SK-N-SH (cell line): ENCODE results near the gene GHRL. TPM values are rescaled to one million over a fixed set of nuclear protein-coding genes. Genes with fewer than 3 reads are reported as not detected.

Experiments
- CTCF ChIA-PET: fragments of 300-600, 350-600 bp; formaldehyde crosslinking; extraction: SDS; loops from one replicate; lab custom pipeline; 2021; lab: Yijun Ruan, JAX
- POLR2A ChIA-PET: fragments of 350-600 bp; sonication (Branson Sonifier 250); formaldehyde crosslinking; extraction: SDS; loops from one replicate; lab custom pipeline; 2020; ENCODE audit warnings: antibody characterized with exemption, inconsistent platforms; lab: Yijun Ruan, JAX
- DNase-seq: peaks from one replicate; pipeline ENCODE4 v3.0.0; 2012
- H2AFZ ChIP-seq: fragments of 200-600 bp; sonication (generic); 2 replicates; pipeline ENCODE4 v1.8.1; 2016; ENCODE audit warnings: antibody characterized with exemption, mild to moderate bottlenecking, low read depth
- H3F3A ChIP-seq: fragments of 200-600 bp; sonication (generic); replicated peaks from 2 replicates; pipeline ENCODE3; 2016; ENCODE audit warnings: antibody characterized with exemption, mild to moderate bottlenecking; ENCODE audit not compliant: insufficient read depth
- H3K27ac ChIP-seq, 2 experiments: fragments of 200-500 bp in 1 of 2; fragments of 200-600 bp in 1 of 2; sonication (Bioruptor generic) in 1 of 2; sonication (generic), shearing (Covaris generic) in 1 of 2; 2 replicates each; pipeline versions ENCODE4 v1.5.1 to v1.6.1; 2014 to 2016; ENCODE audit warnings: low read depth in 2 of 2, inconsistent platforms in 1 of 2, low read length in 1 of 2, mild to moderate bottlenecking in 1 of 2, mixed read lengths in 1 of 2
- H3K27me3 ChIP-seq: fragments of 200-600 bp; sonication (generic), shearing (Covaris generic); 2 replicates; pipeline ENCODE4 v1.6.1; 2016; ENCODE audit warnings: mixed run types; ENCODE audit not compliant: insufficient read depth
- H3K36me3 ChIP-seq, 2 experiments: fragments of 200-500 bp in 1 of 2; fragments of 200-600 bp in 1 of 2; sonication (Bioruptor generic) in 1 of 2; sonication (generic) in 1 of 2; replicated peaks in 1 of 2; 2 replicates each; pipeline versions ENCODE3 to v1.5.1; 2014 to 2016; ENCODE audit warnings: low read length in 1 of 2, mild to moderate bottlenecking in 1 of 2; ENCODE audit not compliant: insufficient read depth in 2 of 2, control insufficient read depth in 1 of 2
- H3K4me1 ChIP-seq, 2 experiments: fragments of 200-500 bp in 1 of 2; fragments of 200-600 bp in 1 of 2; sonication (Bioruptor generic) in 1 of 2; sonication (generic), shearing (Covaris generic) in 1 of 2; 2 replicates each; pipeline versions ENCODE4 v1.5.1 to v1.6.1; 2014 to 2016; ENCODE audit warnings: low read depth in 1 of 2, low read length in 1 of 2, mixed run types in 1 of 2; ENCODE audit not compliant: insufficient read depth in 2 of 2, control insufficient read depth in 1 of 2
- H3K4me2 ChIP-seq: fragments of 200-600 bp; sonication (generic), shearing (Covaris generic); 2 replicates; pipeline ENCODE4 v1.6.1; 2017; ENCODE audit warnings: mixed run types
- H3K4me3 ChIP-seq, 2 experiments: fragments of 200-500 bp in 1 of 2; fragments of 200-600 bp in 1 of 2; sonication (Bioruptor generic) in 1 of 2; sonication (generic), shearing (Covaris generic) in 1 of 2; 2 replicates each; pipeline versions ENCODE4 v1.5.1 to v1.8.1; 2014 to 2016; ENCODE audit warnings: low read depth in 2 of 2, inconsistent platforms in 1 of 2, low read length in 1 of 2, mild to moderate bottlenecking in 1 of 2, mixed read lengths in 1 of 2, moderate library complexity in 1 of 2
- H3K79me2 ChIP-seq: fragments of 200-600 bp; sonication (generic); 2 replicates; pipeline ENCODE4 v1.8.1; 2017; ENCODE audit warnings: mild to moderate bottlenecking; ENCODE audit not compliant: insufficient read depth
- H3K9ac ChIP-seq: fragments of 200-600 bp; sonication (generic); 2 replicates; pipeline ENCODE4 v1.6.1; 2017; ENCODE audit warnings: mixed run types
- H3K9me2 ChIP-seq: fragments of 200-600 bp; sonication (generic); 2 replicates; pipeline ENCODE4 v1.6.1; 2017; ENCODE audit warnings: mixed run types
- H3K9me3 ChIP-seq: fragments of 200-600 bp; sonication (generic); 2 replicates; pipeline ENCODE4 v1.6.1; 2017; ENCODE audit warnings: mixed run types, mild to moderate bottlenecking, moderate library complexity
- H4K20me1 ChIP-seq: fragments of 200-600 bp; sonication (generic); 2 replicates; pipeline ENCODE4 v1.6.1; 2017; ENCODE audit warnings: mild to moderate bottlenecking, mixed run types; ENCODE audit not compliant: insufficient read depth
- CHD2 ChIP-seq: fragments of 150-350 bp; IDR thresholded peaks from 2 replicates; pipeline ENCODE4 v1.6.1; 2018; ENCODE audit warnings: low read length; ENCODE audit not compliant: partially characterized antibody
- ELF1 ChIP-seq: IDR thresholded peaks from 2 replicates; pipeline ENCODE4 v1.4.0; 2012
- EP300 ChIP-seq, 2 experiments: IDR thresholded peaks; 2 replicates each; pipeline versions ENCODE4 v1.4.0 to v1.6.1; 2012; ENCODE audit warnings: borderline replicate concordance in 1 of 2, low read depth in 1 of 2, low read length in 1 of 2
- EZH2phosphoT487 ChIP-seq: fragments of 200-600 bp; sonication (generic); IDR thresholded peaks from 2 replicates; pipeline ENCODE4 v1.6.1; 2017; ENCODE audit warnings: low read depth, mixed run types, mild to moderate bottlenecking, antibody characterized with exemption, moderate library complexity, borderline replicate concordance
- FOSL2 ChIP-seq: IDR thresholded peaks from 2 replicates; pipeline ENCODE4 v1.4.0; 2012; ENCODE audit warnings: low read depth, mild to moderate bottlenecking, moderate library complexity, borderline replicate concordance
- FOXM1 ChIP-seq: IDR thresholded peaks from 2 replicates; pipeline ENCODE4 v1.4.0; 2012; ENCODE audit warnings: low read depth, mild to moderate bottlenecking
- GABPA ChIP-seq: IDR thresholded peaks from 2 replicates; pipeline ENCODE4 v1.4.0; 2012; ENCODE audit warnings: low read depth, mild to moderate bottlenecking
- IRF3 ChIP-seq: fragments of 150-350 bp; IDR thresholded peaks from 2 replicates; pipeline ENCODE4 v1.6.1; 2016; ENCODE audit warnings: mild to moderate bottlenecking, low read depth, low read length
- MAX ChIP-seq: IDR thresholded peaks from 2 replicates; pipeline ENCODE4 v1.4.0; 2012; ENCODE audit warnings: low read depth
- NFIC ChIP-seq: IDR thresholded peaks from 2 replicates; pipeline ENCODE4 v1.4.0; 2012; ENCODE audit warnings: borderline replicate concordance
- POLR2AphosphoS5 ChIP-seq: IDR thresholded peaks from 2 replicates; pipeline ENCODE4 v1.6.1; 2012; ENCODE audit warnings: low read depth, low read length
- RAD21 ChIP-seq: IDR thresholded peaks from 2 replicates; pipeline ENCODE4 v1.6.1; 2012; ENCODE audit warnings: mild to moderate bottlenecking, low read length
- RCOR1 ChIP-seq: fragments of 150-350 bp; IDR thresholded peaks from 2 replicates; pipeline ENCODE4 v1.6.1; 2017; ENCODE audit warnings: antibody characterized with exemption, low read length
- RXRA ChIP-seq: IDR thresholded peaks from 2 replicates; pipeline ENCODE4 v1.4.0; 2012; ENCODE audit warnings: low read depth, mild to moderate bottlenecking, borderline replicate concordance
- SIN3A ChIP-seq: IDR thresholded peaks from 2 replicates; pipeline ENCODE4 v1.6.1; 2012; ENCODE audit warnings: low read depth, mild to moderate bottlenecking, low read length, moderate library complexity, borderline replicate concordance
- TCF12 ChIP-seq: IDR thresholded peaks from 2 replicates; pipeline ENCODE4 v1.4.0; 2012
- USF2 ChIP-seq: fragments of 150-350 bp; IDR thresholded peaks from 2 replicates; pipeline ENCODE4 v1.6.1; 2017; ENCODE audit warnings: antibody characterized with exemption, low read length, low read depth, borderline replicate concordance
- ZBTB33 ChIP-seq: IDR thresholded peaks from 2 replicates; pipeline ENCODE4 v1.4.0; 2012; ENCODE audit warnings: low read depth, borderline replicate concordance
- WGBS: methylation state at CpG from one replicate; pipeline ENCODE4 v1.1.6; 2017; ENCODE audit warnings: low lambda C conversion rate; 5-methylcytosine and 5-hydroxymethylcytosine counted together
- polyA plus RNA-seq, 3 experiments: library from polyadenylated mRNA; depleted of rRNA; stranded (reverse); fragments of >200 nt; gene quantifications; 2 replicates each; pipeline ENCODE4 v1.2.3, GENCODE V29; 2012

Gene GHRL
- polyA plus RNA-seq, 1 of the 3 experiments (the other 2 are of a cell fraction) = not detected

- ChIA-PET POLR2A (no interaction called here), CTCF (interaction anchor here (1.4 to 2.7 kb wide), 2 partner anchors 10 to 16 kb away, joined by 3 to 13 read pairs; no protein-coding TSS in a partner anchor)
- no peak overlapping the region for H3K9ac ChIP-seq
- peaks cover 31% of the 10 kb centered on the region for H3K79me2 ChIP-seq
- H3K4me2 ChIP-seq = no peak overlapping the region
- H3K27me3 ChIP-seq = no peaks in the 10 kb centered on the region
- peaks cover 0 to 21% of the 10 kb centered on the region in 2 experiments; a peak in 1 of 4 replicates for H3K4me1 ChIP-seq
- H3K4me3 ChIP-seq = no peak overlapping the region
- H3K27ac ChIP-seq = no peak overlapping the region
- no peak overlapping the region for H2AFZ ChIP-seq
- no peak for DNase-seq
- H4K20me1 ChIP-seq = peaks cover 7% of the 10 kb centered on the region; the same call in 1 of the 2 replicates
- H3K9me3 ChIP-seq = no peaks in the 10 kb centered on the region
- H3K9me2 ChIP-seq = no peaks in the 10 kb centered on the region
- H3F3A ChIP-seq = no peaks in the 10 kb centered on the region
- WGBS = 97% methylated on average over 11 of the region's 13 CpGs
- TF ChIP-seq ZBTB33 (no peak), RAD21 (no peak), EZH2phosphoT487 (no peak), MAX (no peak), NFIC (no peak), ELF1 (no peak), SIN3A (no peak), IRF3 (no peak), RXRA (no peak), USF2 (no peak), POLR2AphosphoS5 (no peak), TCF12 (no peak), GABPA (no peak), CHD2 (no peak), FOSL2 (no peak), EP300 (IDR thresholded peaks at IDR 0.05; ENCODE audit: borderline replicate concordance in 1 of 2, low read depth in 1 of 2, low read length in 1 of 2) (no peak), FOXM1 (no peak), RCOR1 (no peak)
- peaks cover 28 to 44% of the 10 kb centered on the region in 2 experiments for H3K36me3 ChIP-seq
These were observed 13.2 kb downstream of the GHRL start for GRCh38 chr3:10279384-10280176.
